Fibroblast of lung (primary cell): ENCODE data around the gene ABCC11. TPM values are rescaled to one million over a fixed set of nuclear protein-coding genes. Genes with fewer than 3 reads are reported as not detected.
"Not testable (repeated sequence)": the region's sequence is repeated elsewhere in the genome, so short reads cannot be mapped to it uniquely, and the experiment has no call there.

Experiments
- DNase-seq, 2 donors: peaks; one replicate each; pipeline versions ENCODE4 v3.0.0 to v3.0.0-alpha.2; 2010; ENCODE audit warnings: low read depth in 2 of 2
- H2AFZ ChIP-seq: 2 replicates; pipeline ENCODE4 v1.5.1; 2012; ENCODE audit warnings: low read length, control low read depth, inconsistent platforms
- H3K27ac ChIP-seq: 2 replicates; pipeline ENCODE4 v1.5.1; 2011; ENCODE audit warnings: low read length, control low read depth; ENCODE audit not compliant: insufficient read depth
- H3K27me3 ChIP-seq: 2 replicates; pipeline ENCODE4 v1.5.1; 2011; ENCODE audit warnings: mild to moderate bottlenecking, low read length; ENCODE audit not compliant: control insufficient read depth, insufficient read depth
- H3K36me3 ChIP-seq: 2 replicates; pipeline ENCODE4 v1.5.1; 2011; ENCODE audit warnings: low read length; ENCODE audit not compliant: control insufficient read depth, insufficient read depth
- H3K4me1 ChIP-seq: 2 replicates; pipeline ENCODE4 v1.5.1; 2011; ENCODE audit warnings: low read length; ENCODE audit not compliant: control insufficient read depth, insufficient read depth; ENCODE audit errors: extremely low read depth
- H3K4me2 ChIP-seq: 2 replicates; pipeline ENCODE4 v1.5.1; 2011; ENCODE audit warnings: low read length, control low read depth; ENCODE audit not compliant: insufficient read depth; ENCODE audit errors: extremely low read depth
- H3K4me3 ChIP-seq, 4 experiments: fragments of 200-600 bp in 1 of 4; sonication (generic) in 1 of 4; replicated peaks in 1 of 4; 2 replicates each; pipeline ENCODE4 v1.5.1; 2011 to 2016; ENCODE audit warnings: low read length in 4 of 4, low read depth in 3 of 4, mild to moderate bottlenecking in 3 of 4, control low read depth in 2 of 4, inconsistent platforms in 1 of 4, mixed read lengths in 1 of 4; ENCODE audit not compliant: insufficient read depth in 1 of 4; ENCODE audit errors: control extremely low read depth in 1 of 4
- H3K79me2 ChIP-seq: 2 replicates; pipeline ENCODE4 v1.5.1; 2012; ENCODE audit warnings: mild to moderate bottlenecking, low read length, inconsistent platforms; ENCODE audit not compliant: control insufficient read depth, insufficient read depth
- H3K9ac ChIP-seq: 2 replicates; pipeline ENCODE4 v1.5.1; 2011; ENCODE audit warnings: mild to moderate bottlenecking, low read length, control low read depth; ENCODE audit not compliant: insufficient read depth
- H3K9me3 ChIP-seq: 2 replicates; pipeline ENCODE4 v1.5.1; 2012; ENCODE audit warnings: low read depth, low read length; ENCODE audit not compliant: control insufficient read depth, insufficient read depth
- H4K20me1 ChIP-seq: 2 replicates; pipeline ENCODE4 v1.5.1; 2011; ENCODE audit warnings: low read length; ENCODE audit not compliant: control insufficient read depth, insufficient read depth; ENCODE audit errors: extremely low read depth
- CTCF ChIP-seq, 2 donors: IDR thresholded peaks in 1 of 2; conservative IDR thresholded peaks in 1 of 2; 1 replicate in 1 of 2; 2 replicates in 1 of 2; pipeline ENCODE4 v1.5.1; 2011 to 2012; ENCODE audit warnings: low read length in 2 of 2, control low read depth in 1 of 2, inconsistent platforms in 1 of 2, low read depth in 1 of 2, mild to moderate bottlenecking in 1 of 2
- EZH2 ChIP-seq: IDR thresholded peaks from 2 replicates; pipeline ENCODE4 v1.5.1; 2012; ENCODE audit warnings: low read length, control low read depth, mild to moderate bottlenecking; ENCODE audit errors: missing control alignments
- polyA plus RNA-seq, 2 donors: library from polyadenylated mRNA; depleted of rRNA in 1 of 2; stranded (reverse) in 1 of 2; unstranded in 1 of 2; fragments of >200 nt; gene quantifications; 2 replicates each; pipeline ENCODE4 v1.2.1, GENCODE V29; 2011 to 2012; ENCODE audit warnings: missing spikeins in 1 of 2
- total RNA-seq: library from RNA; depleted of rRNA; stranded (reverse); fragments of >200 nt; gene quantifications from 2 replicates; pipeline ENCODE4 v1.2.1, GENCODE V29; 2014

The ABCC11 gene
- total and polyA plus RNA-seq, 2 donors (not counting 1 experiment from before 2014, with no cell fraction given), result 0.17 to 0.20 TPM

GRCh38 chr16:48244863-48245195 is 2.5 kb downstream of the ABCC11 start:
- TF ChIP-seq EZH2, result no peak
- TF ChIP-seq CTCF (conservative IDR thresholded peaks at IDR 0.05 in 1 of 2, IDR thresholded peaks at IDR 0.05 in 1 of 2; ENCODE audit: low read depth in 1 of 2, low read length in 2 of 2), result no peak
- DNase-seq, result no peak
- Histone ChIP-seq H3K4me2 (peak overlapping the region; percentile 94), H4K20me1 (no peaks in the 10 kb centered on the region), H3K27ac (peak overlapping the region; percentile 66), H2AFZ (peak overlapping the region; percentile 61), H3K9me3 (no peaks in the 10 kb centered on the region), H3K27me3 (no peaks in the 10 kb centered on the region), H3K36me3 (no peaks in the 10 kb centered on the region), H3K4me1 (no peaks in the 10 kb centered on the region), H3K79me2 (peaks cover 45% of the 10 kb centered on the region), H3K9ac (peak overlapping the region; percentile 83), H3K4me3 (peak overlapping the region; percentile 32 to 99 (median 70))

GRCh38 chr16:48244080-48244862 is 3.1 kb downstream of the ABCC11 start, which contains the start of gene LONP2:
Gene LONP2, plus strand, starts transcription at chr16:48244300. Its CDS starts 89 bp downstream, at chr16:48244389.
- peak within 1 kb of the TSS; percentile 77 for H2AFZ ChIP-seq
- H4K20me1 ChIP-seq, result no peaks in the 10 kb centered on the region
- no peaks in the 10 kb centered on the region for H3K9me3 ChIP-seq
- peak within 1 kb of the TSS; percentile 32 to 99 (median 70) for H3K4me3 ChIP-seq
- peaks cover 45% of the 10 kb centered on the region for H3K79me2 ChIP-seq
- TF ChIP-seq CTCF (conservative IDR thresholded peaks at IDR 0.05 in 1 of 2, IDR thresholded peaks at IDR 0.05 in 1 of 2; ENCODE audit: low read depth in 1 of 2, low read length in 2 of 2) (no peak), EZH2 (no peak)
- no peaks in the 10 kb centered on the region for H3K27me3 ChIP-seq
- H3K36me3 ChIP-seq, result no peaks in the 10 kb centered on the region
- peak within 1 kb of the TSS; percentile 94 for H3K4me2 ChIP-seq
- H3K4me1 ChIP-seq, result no peaks in the 10 kb centered on the region
- DNase-seq, result peak; percentile 88 to 89
- peak within 1 kb of the TSS; percentile 83 for H3K9ac ChIP-seq
- peak within 1 kb of the TSS; percentile 66 for H3K27ac ChIP-seq

- H4K20me1 ChIP-seq, H3K27ac ChIP-seq, H3K36me3 ChIP-seq, H3K9me3 ChIP-seq, H3K27me3 ChIP-seq, H2AFZ ChIP-seq, DNase-seq, H3K4me2 ChIP-seq, H3K4me1 ChIP-seq, H3K9ac ChIP-seq, H3K4me3 ChIP-seq: not testable (repeated sequence)
- peaks cover 11% of the 10 kb centered on the region for H3K79me2 ChIP-seq
Measured at GRCh38 chr16:48240147-48240546, 7.2 kb downstream of the ABCC11 start.
